H1 (cell line): ENCODE data around the gene MICALL2.

ENCODE experiments used
- CHD1 ChIP-seq: IDR thresholded peaks from 2 replicates; pipeline ENCODE4 v1.6.1; 2012; ENCODE audit warnings: low read depth, low read length, improper control_type of control experiment
- JUND ChIP-seq: IDR thresholded peaks from 2 replicates; pipeline ENCODE4 v1.6.1; 2011; ENCODE audit warnings: mild to moderate bottlenecking, improper control_type of control experiment, low read length
- POLR2AphosphoS5 ChIP-seq: IDR thresholded peaks from 2 replicates; pipeline ENCODE4 v1.6.1; 2011; ENCODE audit warnings: low read depth, low read length
- RAD21 ChIP-seq, 2 experiments: IDR thresholded peaks in 1 of 2; conservative IDR thresholded peaks in 1 of 2; 2 replicates each; pipeline ENCODE4 v1.6.1; 2011; ENCODE audit warnings: low read depth in 2 of 2, low read length in 2 of 2, improper control_type of control experiment in 1 of 2, inconsistent platforms in 1 of 2, mild to moderate bottlenecking in 1 of 2, moderate library complexity in 1 of 2
- SAP30 ChIP-seq: fragments of 300-600 bp; sonication (generic); IDR thresholded peaks from 2 replicates; pipeline ENCODE4 v1.7.1; 2012; ENCODE audit warnings: low read length, moderate library complexity, mild to moderate bottlenecking, inconsistent platforms; ENCODE audit not compliant: insufficient read depth, insufficient replicate concordance
- SIN3A ChIP-seq, 2 experiments: IDR thresholded peaks in 1 of 2; conservative IDR thresholded peaks in 1 of 2; 2 replicates each; pipeline ENCODE4 v1.6.1; 2011 to 2012; ENCODE audit warnings: low read length in 2 of 2, improper control_type of control experiment in 1 of 2, low read depth in 1 of 2, mild to moderate bottlenecking in 1 of 2
- SP1 ChIP-seq: IDR thresholded peaks from 2 replicates; pipeline ENCODE4 v1.6.1; 2011; ENCODE audit warnings: low read depth, low read length
- SP4 ChIP-seq: IDR thresholded peaks from 2 replicates; pipeline ENCODE4 v1.6.1; 2012; ENCODE audit warnings: low read length, inconsistent platforms
- TBP ChIP-seq: IDR thresholded peaks from 2 replicates; pipeline ENCODE4 v1.6.1; 2011; ENCODE audit warnings: low read depth, low read length, improper control_type of control experiment
- TF ChIP-seq, protein P1 (sequence below): IDR thresholded peaks from 2 replicates; pipeline ENCODE4 v1.6.1; 2012; ENCODE audit warnings: inconsistent platforms
- TF ChIP-seq, protein P2 (sequence below), 3 experiments: IDR thresholded peaks; 1 replicate in 2 of 3; 2 replicates in 1 of 3; pipeline versions ENCODE4 v1.5.1 to v1.6.1; 2011; ENCODE audit warnings: low read length in 3 of 3, mild to moderate bottlenecking in 3 of 3, inconsistent platforms in 2 of 3, low read depth in 1 of 3, moderate library complexity in 1 of 3; ENCODE audit not compliant: insufficient read depth in 1 of 3; ENCODE audit errors: control extremely low read depth in 1 of 3

GRCh38 chr7:1392556-1392955 lies 66.7 kb downstream of the MICALL2 start:
- TF ChIP-seq SP1 (no peak), SAP30 (no peak), SP4 (no peak), RAD21 (IDR thresholded peaks at IDR 0.05 in 1 of 2, conservative IDR thresholded peaks at IDR 0.05 in 1 of 2; ENCODE audit: low read depth in 2 of 2, low read length in 2 of 2) (no peak), TBP (no peak), POLR2AphosphoS5 (no peak), JUND (no peak), CHD1 (no peak), SIN3A (conservative IDR thresholded peaks at IDR 0.05 in 1 of 2, IDR thresholded peaks at IDR 0.05 in 1 of 2; ENCODE audit: low read depth in 1 of 2, low read length in 2 of 2) (no peak)
- TF ChIP-seq, protein P1, sequence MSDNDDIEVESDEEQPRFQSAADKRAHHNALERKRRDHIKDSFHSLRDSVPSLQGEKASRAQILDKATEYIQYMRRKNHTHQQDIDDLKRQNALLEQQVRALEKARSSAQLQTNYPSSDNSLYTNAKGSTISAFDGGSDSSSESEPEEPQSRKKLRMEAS: no peak
- TF ChIP-seq, protein P2, sequence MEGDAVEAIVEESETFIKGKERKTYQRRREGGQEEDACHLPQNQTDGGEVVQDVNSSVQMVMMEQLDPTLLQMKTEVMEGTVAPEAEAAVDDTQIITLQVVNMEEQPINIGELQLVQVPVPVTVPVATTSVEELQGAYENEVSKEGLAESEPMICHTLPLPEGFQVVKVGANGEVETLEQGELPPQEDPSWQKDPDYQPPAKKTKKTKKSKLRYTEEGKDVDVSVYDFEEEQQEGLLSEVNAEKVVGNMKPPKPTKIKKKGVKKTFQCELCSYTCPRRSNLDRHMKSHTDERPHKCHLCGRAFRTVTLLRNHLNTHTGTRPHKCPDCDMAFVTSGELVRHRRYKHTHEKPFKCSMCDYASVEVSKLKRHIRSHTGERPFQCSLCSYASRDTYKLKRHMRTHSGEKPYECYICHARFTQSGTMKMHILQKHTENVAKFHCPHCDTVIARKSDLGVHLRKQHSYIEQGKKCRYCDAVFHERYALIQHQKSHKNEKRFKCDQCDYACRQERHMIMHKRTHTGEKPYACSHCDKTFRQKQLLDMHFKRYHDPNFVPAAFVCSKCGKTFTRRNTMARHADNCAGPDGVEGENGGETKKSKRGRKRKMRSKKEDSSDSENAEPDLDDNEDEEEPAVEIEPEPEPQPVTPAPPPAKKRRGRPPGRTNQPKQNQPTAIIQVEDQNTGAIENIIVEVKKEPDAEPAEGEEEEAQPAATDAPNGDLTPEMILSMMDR (IDR thresholded peaks at IDR 0.05; ENCODE audit: control extremely low read depth in 1 of 3, insufficient read depth in 1 of 3, low read depth in 1 of 3, low read length in 3 of 3): no peak
